ENCODE results near the gene RAX2. TPM values are rescaled to one million over a fixed set of nuclear protein-coding genes. Genes with fewer than 3 reads are reported as not detected.
A peak's percentile ranks its signal among the peaks of the same experiment; 100 is the strongest.

Gene RAX2
- total and polyA plus RNA-seq, 2 of the 13 experiments (the other 11 are each of a cell fraction or from before 2014, with no cell fraction given): not detected

- TF ChIP-seq EEA1 (CRISPR knock-in tag; IDR thresholded peaks at IDR 0.05; ENCODE audit: borderline replicate concordance) (no peak), ZNF891 (CRISPR knock-in tag; IDR thresholded peaks at IDR 0.05) (peak; percentile 65; the same call in 1 of the 2 replicates), ZMAT5 (CRISPR knock-in tag; IDR thresholded peaks at IDR 0.05; ENCODE audit: borderline replicate concordance, low read depth) (no peak), ZNF616 (CRISPR knock-in tag; IDR thresholded peaks at IDR 0.05; ENCODE audit: low read depth) (no peak), ZNF33A (CRISPR knock-in tag; IDR thresholded peaks at IDR 0.05; ENCODE audit: borderline replicate concordance) (no peak), ZGPAT (CRISPR knock-in tag; IDR thresholded peaks at IDR 0.05) (peak; percentile 66; the same call in 1 of the 2 replicates), RBAK (CRISPR knock-in tag; IDR thresholded peaks at IDR 0.05) (no peak), ZNF777 (CRISPR knock-in tag; IDR thresholded peaks at IDR 0.05) (no peak), ZNF704 (CRISPR knock-in tag; IDR thresholded peaks at IDR 0.05; ENCODE audit: borderline replicate concordance) (no peak), SETDB1 (CRISPR knock-in tag; IDR thresholded peaks at IDR 0.05; ENCODE audit: borderline replicate concordance) (no peak), ZNF775 (CRISPR knock-in tag; IDR thresholded peaks at IDR 0.05; ENCODE audit: borderline replicate concordance) (no peak), ZNF362 (CRISPR knock-in tag; IDR thresholded peaks at IDR 0.05; ENCODE audit: borderline replicate concordance) (no peak), ZBTB2 (CRISPR knock-in tag; IDR thresholded peaks at IDR 0.05; ENCODE audit: low read depth) (no peak), ZFP36L1 (CRISPR knock-in tag; IDR thresholded peaks at IDR 0.05) (no peak), ZNF761 (CRISPR knock-in tag; conservative IDR thresholded peaks at IDR 0.05) (no peak), ZNF446 (CRISPR knock-in tag; IDR thresholded peaks at IDR 0.05) (no peak), SMAD1 (CRISPR knock-in tag; IDR thresholded peaks at IDR 0.05; ENCODE audit: borderline replicate concordance, low read depth) (0 out of 2 replicates have a peak, but pooled peaks have one; percentile 87), AHR (CRISPR knock-in tag; IDR thresholded peaks at IDR 0.05) (no peak), PBX3 (CRISPR knock-in tag; IDR thresholded peaks at IDR 0.05; ENCODE audit: borderline replicate concordance) (no peak), ZNF337 (CRISPR knock-in tag; IDR thresholded peaks at IDR 0.05; ENCODE audit: borderline replicate concordance, low read depth) (0 out of 2 replicates have a peak, but pooled peaks have one; percentile 34), PHB2 (IDR thresholded peaks at IDR 0.05; ENCODE audit: partially characterized antibody) (no peak)
These were observed 9.2 kb downstream of the RAX2 start, which contains the start of gene MRPL54 (continued) for GRCh38 chr19:3762501-3763459.
